GM12878 (cell line): ENCODE measurements around the gene SHOC1. TPM values are rescaled to one million over a fixed set of nuclear protein-coding genes. Genes with fewer than 3 reads are reported as not detected.

Experiments used
- ATAC-seq: fragments of 200-7000 bp; cut with Tn5 transposase; 3 replicates; pipeline ENCODE4 v1.9.1; 2020; ENCODE audit warnings: mild to moderate bottlenecking, moderate library complexity
- BruUV-seq: library from RNA; stranded (reverse); fragments of 400-500 nt; replicated peaks from 2 replicates; lab custom pipeline; 2021; lab: Mats Ljungman, UMichigan
- CTCF ChIA-PET: fragments of 300-600 bp; sonication (Branson Sonifier 250); formaldehyde crosslinking; extraction: SDS; loops from one replicate; lab custom pipeline; 2021; ENCODE audit warnings: inconsistent platforms; lab: Yijun Ruan, JAX
- POLR2A ChIA-PET: fragments of 350-600 bp; formaldehyde crosslinking; extraction: SDS; loops from one replicate; lab custom pipeline; 2021; ENCODE audit warnings: inconsistent platforms; lab: Charles Lee
- RAD21 ChIA-PET: fragments of 300-600 bp; sonication (Branson Sonifier 250); formaldehyde crosslinking; loops from one replicate; lab custom pipeline; 2023; ENCODE audit warnings: antibody characterized with exemption; ENCODE audit not compliant: unreplicated experiment; lab: Charles Lee
- SMC1A ChIA-PET: fragments of 300-600 bp; sonication (Branson Sonifier 250); formaldehyde crosslinking; loops from one replicate; lab custom pipeline; 2023; ENCODE audit not compliant: unreplicated experiment, uncharacterized antibody; lab: Charles Lee
- DNase-seq: peaks from one replicate; pipeline ENCODE4 v3.0.0-alpha.2; 2011; ENCODE audit warnings: low read depth, low spot score
- FAIRE-seq: peaks from 3 replicates; lab custom pipeline; 2011; peaks lifted over from hg19 to GRCh38; lab: Jason Lieb, UNC
- H2AFZ ChIP-seq: 2 replicates; pipeline ENCODE4 v1.6.0; 2011; ENCODE audit warnings: low read depth, low read length, control low read depth; ENCODE audit not compliant: control insufficient read depth
- H3K27ac ChIP-seq: 2 replicates; pipeline ENCODE4 v1.5.1; 2011; ENCODE audit warnings: control low read depth; ENCODE audit not compliant: control insufficient read depth, insufficient read depth
- H3K27me3 ChIP-seq, 2 experiments: replicated peaks in 1 of 2; 2 replicates each; pipeline versions ENCODE4 v1.6.0 to v1.6.1; 2011; ENCODE audit warnings: low read length in 1 of 2; ENCODE audit not compliant: control insufficient read depth in 2 of 2, insufficient read depth in 2 of 2
- H3K36me3 ChIP-seq, 2 experiments: 2 replicates each; pipeline ENCODE4 v1.5.1; 2011; ENCODE audit warnings: low read length in 1 of 2; ENCODE audit not compliant: control insufficient read depth in 2 of 2, insufficient read depth in 2 of 2
- H3K4me1 ChIP-seq: 2 replicates; pipeline ENCODE4 v1.6.1; 2011; ENCODE audit warnings: mild to moderate bottlenecking, low read length, moderate library complexity, mixed read lengths; ENCODE audit not compliant: control insufficient read depth, insufficient read depth
- H3K4me2 ChIP-seq: 2 replicates; pipeline ENCODE4 v1.6.0; 2011; ENCODE audit warnings: control low read depth; ENCODE audit not compliant: control insufficient read depth, insufficient read depth
- H3K4me3 ChIP-seq: fragments of 200-600 bp; sonication (generic); 2 replicates; pipeline ENCODE4 v1.5.1; 2016
- H3K79me2 ChIP-seq: 2 replicates; pipeline ENCODE4 v1.6.0; 2011; ENCODE audit warnings: low read length; ENCODE audit not compliant: control insufficient read depth, insufficient read depth
- H3K9ac ChIP-seq: 2 replicates; pipeline ENCODE4 v1.8.0; 2011; ENCODE audit warnings: low read length, control low read depth, mixed read lengths; ENCODE audit not compliant: control insufficient read depth, insufficient read depth
- H3K9me3 ChIP-seq: replicated peaks from 3 replicates; pipeline ENCODE4 v1.5.1; 2011; ENCODE audit warnings: mild to moderate bottlenecking, low read length; ENCODE audit not compliant: control insufficient read depth, insufficient read depth
- H4K20me1 ChIP-seq: 2 replicates; pipeline ENCODE4 v1.6.0; 2011; ENCODE audit not compliant: control insufficient read depth, insufficient read depth
- ASH2L ChIP-seq: fragments of 300-600, 200-600 bp; sonication (generic); IDR thresholded peaks from 2 replicates; pipeline ENCODE4 v1.6.1; 2017; ENCODE audit warnings: low read depth, mild to moderate bottlenecking, borderline replicate concordance
- CREB1 ChIP-seq: IDR thresholded peaks from 2 replicates; pipeline ENCODE4 v1.6.1; 2012; ENCODE audit warnings: low read depth, mild to moderate bottlenecking, inconsistent platforms
- HDAC6 ChIP-seq: fragments of 200-600 bp; sonication (generic); IDR thresholded peaks from one replicate; pipeline ENCODE4 v1.8.0; 2017; ENCODE audit warnings: antibody characterized with exemption; ENCODE audit not compliant: unreplicated experiment
- MEF2A ChIP-seq: IDR thresholded peaks from 2 replicates; pipeline ENCODE4 v1.6.1; 2011; ENCODE audit warnings: low read depth, mild to moderate bottlenecking, low read length, moderate library complexity; ENCODE audit not compliant: insufficient read depth
- POU2F2 ChIP-seq: IDR thresholded peaks from 3 replicates; pipeline ENCODE4 v1.6.1; 2011; ENCODE audit warnings: low read depth, mild to moderate bottlenecking, low read length, borderline replicate concordance
- WGBS: methylation state at CpG from one replicate; pipeline ENCODE4 v1.1.6; 2016; ENCODE audit warnings: low lambda C conversion rate; ENCODE audit not compliant: insufficient replicate concordance, insufficient coverage; ENCODE audit errors: missing lambda C conversion rate; 5-methylcytosine and 5-hydroxymethylcytosine counted together
- in situ Hi-C: fragments of 300-500 bp; cut with MboI; formaldehyde crosslinking; loops from 9 replicates; pipeline ENCODE4 v1.14.3; 2018; ENCODE audit warnings: mixed read lengths
- intact Hi-C: fragments of 100-400 bp; cut with micrococcal nuclease; formaldehyde crosslinking; loops from one replicate; pipeline ENCODE4 v1.14.2; 2022; ENCODE audit not compliant: unreplicated experiment
- polyA plus RNA-seq, 11 experiments: library from polyadenylated mRNA; depleted of rRNA in 4 of 11; unstranded in 6 of 11; stranded (reverse) in 5 of 11; fragments of >200 nt; fragmentation: Nextera tagmentation in 4 of 11; fragmentation: Illumina TruSeq in 1 of 11; extraction: Ambion mirVana in 4 of 11; extraction: Trizol in 1 of 11; gene quantifications; 1 replicate in 1 of 11; 2 replicates in 10 of 11; pipeline versions ENCODE4 v1.2.1 to v1.2.3, GENCODE V29; 2011 to 2016; ENCODE audit warnings: inconsistent platforms in 2 of 11, missing spikeins in 2 of 11, low read depth in 1 of 11
- total RNA-seq, 4 experiments: library from RNA; depleted of rRNA in 3 of 4; stranded (reverse); fragments of >200 nt in 3 of 4; fragmentation: Illumina TruSeq in 1 of 4; extraction: Trizol in 1 of 4; gene quantifications; 2 replicates each; pipeline versions ENCODE4 v1.2.1 to v1.2.3, GENCODE V29; 2013 to 2021
- TF ChIP-seq, protein P1 (sequence below), 3 experiments: IDR thresholded peaks in 2 of 3; conservative IDR thresholded peaks in 1 of 3; 2 replicates each; pipeline ENCODE4 v1.5.1; 2011; ENCODE audit warnings: low read depth in 3 of 3, low read length in 3 of 3, mild to moderate bottlenecking in 3 of 3, control low read depth in 2 of 3, moderate library complexity in 2 of 3, inconsistent platforms in 1 of 3, mixed read lengths in 1 of 3; ENCODE audit not compliant: control insufficient read depth in 2 of 3, insufficient read depth in 1 of 3; ENCODE audit errors: extremely low read depth in 1 of 3

The SHOC1 gene
- total and polyA plus RNA-seq, 10 of the 15 experiments (the other 5 are each of a cell fraction or from before 2014, with no cell fraction given) = under 0.01 to 0.11 (median 0.04) TPM; not detected in 3

DNA sequence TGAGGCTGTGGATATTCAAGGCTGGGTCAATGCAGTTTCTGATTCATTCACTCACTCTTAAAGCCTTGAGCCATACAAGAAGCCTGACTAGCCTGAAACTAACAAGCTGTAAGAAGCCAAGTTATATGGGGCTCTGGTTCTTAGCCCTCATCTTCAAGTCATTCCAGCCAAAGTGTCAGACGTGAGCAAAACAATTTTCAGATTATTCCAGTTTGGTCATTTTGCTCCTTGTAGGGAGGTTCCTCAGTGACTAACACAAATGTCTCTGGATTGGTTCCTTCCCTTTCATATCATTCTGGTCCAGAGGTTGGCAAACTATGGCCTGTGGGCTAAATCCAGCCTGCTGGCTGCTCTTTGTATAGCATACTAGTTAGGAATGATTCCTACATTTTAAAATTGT is 12.5 kb upstream of the SHOC1 start (continued):
- TF ChIP-seq, protein P1, sequence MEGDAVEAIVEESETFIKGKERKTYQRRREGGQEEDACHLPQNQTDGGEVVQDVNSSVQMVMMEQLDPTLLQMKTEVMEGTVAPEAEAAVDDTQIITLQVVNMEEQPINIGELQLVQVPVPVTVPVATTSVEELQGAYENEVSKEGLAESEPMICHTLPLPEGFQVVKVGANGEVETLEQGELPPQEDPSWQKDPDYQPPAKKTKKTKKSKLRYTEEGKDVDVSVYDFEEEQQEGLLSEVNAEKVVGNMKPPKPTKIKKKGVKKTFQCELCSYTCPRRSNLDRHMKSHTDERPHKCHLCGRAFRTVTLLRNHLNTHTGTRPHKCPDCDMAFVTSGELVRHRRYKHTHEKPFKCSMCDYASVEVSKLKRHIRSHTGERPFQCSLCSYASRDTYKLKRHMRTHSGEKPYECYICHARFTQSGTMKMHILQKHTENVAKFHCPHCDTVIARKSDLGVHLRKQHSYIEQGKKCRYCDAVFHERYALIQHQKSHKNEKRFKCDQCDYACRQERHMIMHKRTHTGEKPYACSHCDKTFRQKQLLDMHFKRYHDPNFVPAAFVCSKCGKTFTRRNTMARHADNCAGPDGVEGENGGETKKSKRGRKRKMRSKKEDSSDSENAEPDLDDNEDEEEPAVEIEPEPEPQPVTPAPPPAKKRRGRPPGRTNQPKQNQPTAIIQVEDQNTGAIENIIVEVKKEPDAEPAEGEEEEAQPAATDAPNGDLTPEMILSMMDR (IDR thresholded peaks at IDR 0.05 in 2 of 3, conservative IDR thresholded peaks at IDR 0.05 in 1 of 3; ENCODE audit: control insufficient read depth in 2 of 3, extremely low read depth in 1 of 3, insufficient read depth in 1 of 3, low read depth in 3 of 3, low read length in 3 of 3) = no peak
- TF ChIP-seq MEF2A = no peak
- TF ChIP-seq, all 136 proteins: peak for 0

DNA sequence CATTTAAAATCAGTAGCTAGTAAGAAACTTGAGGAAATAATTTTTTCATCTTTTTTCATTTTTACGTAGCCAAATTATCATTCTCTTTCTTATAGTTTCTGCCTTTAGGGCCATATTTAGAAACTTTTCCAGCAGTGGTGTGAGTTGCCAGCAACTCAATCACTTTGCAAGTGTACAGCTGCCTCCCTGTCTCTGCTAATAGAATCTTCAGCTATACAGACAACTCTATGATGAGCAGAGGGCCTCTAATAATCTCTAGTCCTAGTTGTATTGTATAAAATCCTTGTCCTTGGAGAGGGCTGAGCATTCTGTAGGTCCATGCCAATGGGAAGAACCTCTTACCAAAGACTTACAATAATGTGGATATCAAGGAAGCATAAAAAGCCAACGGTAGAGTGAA is 11.5 kb upstream of the SHOC1 start:
- CTCF ChIA-PET = interaction anchor here (0.9 to 1.2 kb wide), 3 partner anchors 17 to 292 kb away, joined by 3 to 4 read pairs (median 3); no protein-coding TSS in a partner anchor
- POLR2A ChIA-PET = no interaction called here

More for the DNA sequence above, 11.5 kb upstream of the SHOC1 start:
- no peak overlapping the region for H3K27ac ChIP-seq
- H3K9me3 ChIP-seq = no peaks in the 10 kb centered on the region
- no peak overlapping the region for H3K9ac ChIP-seq
- in situ Hi-C loops (no loop called here), intact Hi-C loops (no loop called here)
- no peak overlapping the region for H3K4me2 ChIP-seq
- H4K20me1 ChIP-seq = no peaks in the 10 kb centered on the region
- ChIA-PET RAD21 (no interaction called here), SMC1A (interaction anchor here (1.6 kb wide), 1 partner anchor 47 kb away, joined by 3 read pairs; no protein-coding TSS in a partner anchor)
- TF ChIP-seq HDAC6 (no peak), ASH2L (no peak), CREB1 (no peak), POU2F2 (no peak)
- H3K36me3 ChIP-seq = no peaks in the 10 kb centered on the region
- peaks cover 6% of the 10 kb centered on the region; the same call in 1 of the 2 replicates for H3K4me1 ChIP-seq
- 100% methylated on average over 2 of the region's 2 CpGs for WGBS
- H3K4me3 ChIP-seq = no peak overlapping the region
- no peaks in the 10 kb centered on the region for H3K27me3 ChIP-seq
- BruUV-seq = no TSS peak
- DNase-seq (no peak), ATAC-seq (no peak), FAIRE-seq (no peak)
- no peaks in the 10 kb centered on the region for H3K79me2 ChIP-seq
- H2AFZ ChIP-seq = no peak overlapping the region
